MCF 10A (cell line): Measurements from ENCODE around the gene PPP1CC. TPM values are rescaled to one million over a fixed set of nuclear protein-coding genes. Genes with fewer than 3 reads are reported as not detected.

Source experiments
- BruUV-seq: library from RNA; stranded (reverse); fragments of 400-500 nt; replicated peaks from 2 replicates; lab custom pipeline; 2021; lab: Mats Ljungman, UMichigan
- CTCF ChIA-PET: fragments of 300-600 bp; sonication (Branson Sonifier 250); formaldehyde crosslinking; extraction: SDS; loops from one replicate; lab custom pipeline; 2021; ENCODE audit warnings: antibody characterized with exemption, inconsistent platforms; lab: Yijun Ruan, JAX
- POLR2A ChIA-PET: fragments of 300-600, 350-650 bp; sonication (Branson Sonifier 250); formaldehyde crosslinking; extraction: SDS; loops from one replicate; lab custom pipeline; 2020; ENCODE audit warnings: antibody characterized with exemption, inconsistent platforms; lab: Yijun Ruan, JAX
- DNase-seq: peaks from one replicate; pipeline ENCODE4 v3.0.0-alpha.2; 2018; ENCODE audit not compliant: unreplicated experiment
- H3K27ac Mint-ChIP-seq: one replicate; pipeline ENCODE4 v1.8.0; 2022; ENCODE audit warnings: mild to moderate bottlenecking, low read depth, mixed read lengths; ENCODE audit not compliant: unreplicated experiment
- H3K27me3 Mint-ChIP-seq: one replicate; pipeline ENCODE4 v1.8.0; 2022; ENCODE audit warnings: mixed read lengths; ENCODE audit not compliant: insufficient read depth, unreplicated experiment
- H3K36me3 Mint-ChIP-seq: one replicate; pipeline ENCODE4 v1.8.0; 2022; ENCODE audit warnings: mild to moderate bottlenecking, moderate library complexity, mixed read lengths; ENCODE audit not compliant: insufficient read depth, unreplicated experiment
- H3K4me1 Mint-ChIP-seq: one replicate; pipeline ENCODE4 v1.8.0; 2022; ENCODE audit warnings: mixed read lengths; ENCODE audit not compliant: insufficient read depth, unreplicated experiment
- H3K4me3 Mint-ChIP-seq: one replicate; pipeline ENCODE4 v1.8.0; 2022; ENCODE audit warnings: mild to moderate bottlenecking, moderate library complexity, mixed read lengths; ENCODE audit not compliant: unreplicated experiment
- H3K9me3 Mint-ChIP-seq: one replicate; pipeline ENCODE4 v1.8.0; 2022; ENCODE audit warnings: mixed read lengths; ENCODE audit not compliant: unreplicated experiment
- intact Hi-C: fragments of 100-400 bp; cut with micrococcal nuclease; formaldehyde crosslinking; loops from 2 replicates; pipeline ENCODE4 v1.14.1; 2022
- total RNA-seq: library from RNA; stranded (reverse); gene quantifications from 2 replicates; pipeline ENCODE4 v1.2.3, GENCODE V29; 2022
- TF ChIP-seq, protein P1 (sequence below): fragments of 200-600 bp; IDR thresholded peaks from one replicate; pipeline ENCODE4 v1.8.0; 2022; ENCODE audit warnings: antibody characterized with exemption, mild to moderate bottlenecking; ENCODE audit not compliant: unreplicated experiment

The PPP1CC gene
- total RNA-seq, 1 experiment from 2014 or later: 94.6 TPM

GRCh38 chr12:110785240-110785639, 42.5 kb upstream of the PPP1CC start:
- no peak for DNase-seq
- Mint-ChIP-seq H3K27me3 (no peaks in the 10 kb centered on the region), H3K4me3 (no peak overlapping the region), H3K4me1 (no peaks in the 10 kb centered on the region), H3K36me3 (no peaks in the 10 kb centered on the region), H3K27ac (no peak overlapping the region), H3K9me3 (no peaks in the 10 kb centered on the region)
- intact Hi-C loops: no loop called here
- no TSS peak for BruUV-seq
- ChIA-PET POLR2A (interaction anchor here (0.6 kb wide), 1 partner anchor 653 kb away, joined by 3 read pairs; no protein-coding TSS in a partner anchor), CTCF (no interaction called here)
- TF ChIP-seq, protein P1, sequence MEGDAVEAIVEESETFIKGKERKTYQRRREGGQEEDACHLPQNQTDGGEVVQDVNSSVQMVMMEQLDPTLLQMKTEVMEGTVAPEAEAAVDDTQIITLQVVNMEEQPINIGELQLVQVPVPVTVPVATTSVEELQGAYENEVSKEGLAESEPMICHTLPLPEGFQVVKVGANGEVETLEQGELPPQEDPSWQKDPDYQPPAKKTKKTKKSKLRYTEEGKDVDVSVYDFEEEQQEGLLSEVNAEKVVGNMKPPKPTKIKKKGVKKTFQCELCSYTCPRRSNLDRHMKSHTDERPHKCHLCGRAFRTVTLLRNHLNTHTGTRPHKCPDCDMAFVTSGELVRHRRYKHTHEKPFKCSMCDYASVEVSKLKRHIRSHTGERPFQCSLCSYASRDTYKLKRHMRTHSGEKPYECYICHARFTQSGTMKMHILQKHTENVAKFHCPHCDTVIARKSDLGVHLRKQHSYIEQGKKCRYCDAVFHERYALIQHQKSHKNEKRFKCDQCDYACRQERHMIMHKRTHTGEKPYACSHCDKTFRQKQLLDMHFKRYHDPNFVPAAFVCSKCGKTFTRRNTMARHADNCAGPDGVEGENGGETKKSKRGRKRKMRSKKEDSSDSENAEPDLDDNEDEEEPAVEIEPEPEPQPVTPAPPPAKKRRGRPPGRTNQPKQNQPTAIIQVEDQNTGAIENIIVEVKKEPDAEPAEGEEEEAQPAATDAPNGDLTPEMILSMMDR: no peak

GRCh38 chr12:110782922-110783321, 40.2 kb upstream of the PPP1CC start:
- intact Hi-C loops: no loop called here
- Mint-ChIP-seq H3K4me1 (no peaks in the 10 kb centered on the region), H3K27me3 (no peaks in the 10 kb centered on the region), H3K36me3 (no peaks in the 10 kb centered on the region), H3K27ac (no peak overlapping the region), H3K4me3 (no peak overlapping the region), H3K9me3 (no peaks in the 10 kb centered on the region)
- no peak for DNase-seq
- TF ChIP-seq, protein P1: no peak
- ChIA-PET POLR2A (no interaction called here), CTCF (interaction anchor here (0.7 kb wide), 1 partner anchor 503 kb away, joined by 3 read pairs; no protein-coding TSS in a partner anchor)
- BruUV-seq: no TSS peak

DNA sequence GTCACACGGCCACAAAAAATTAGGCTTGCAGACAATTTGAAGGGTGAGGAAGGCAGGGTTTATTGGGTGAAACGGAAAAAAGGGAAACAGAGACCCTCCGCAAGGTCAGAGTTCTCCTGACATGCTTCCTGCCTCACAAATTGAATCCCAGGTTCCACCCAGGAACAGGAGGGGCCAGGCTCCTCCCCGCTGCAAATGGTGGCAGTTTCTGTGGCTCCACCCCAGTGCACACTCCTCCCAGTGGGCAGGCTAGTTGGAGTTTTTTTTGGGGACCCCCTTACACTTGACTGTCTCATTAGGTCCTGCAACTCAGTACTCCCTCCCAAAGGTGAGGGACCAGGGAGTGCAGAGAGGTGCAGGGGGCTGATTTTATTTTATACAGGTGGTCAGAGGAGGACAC, 39.4 kb upstream of the PPP1CC start:
- ChIA-PET CTCF (interaction anchor here (0.7 kb wide), 1 partner anchor 502 kb away, joined by 3 read pairs; no protein-coding TSS in a partner anchor), POLR2A (no interaction called here)
- intact Hi-C loops: no loop called here
- Mint-ChIP-seq H3K27me3 (no peaks in the 10 kb centered on the region), H3K9me3 (no peaks in the 10 kb centered on the region), H3K36me3 (no peaks in the 10 kb centered on the region), H3K4me3 (no peak overlapping the region), H3K4me1 (no peaks in the 10 kb centered on the region), H3K27ac (no peak overlapping the region)
- no TSS peak for BruUV-seq
- no peak for DNase-seq
- TF ChIP-seq, protein P1: no peak

GRCh38 chr12:110780448-110780847, 37.8 kb upstream of the PPP1CC start:
- TF ChIP-seq, protein P1: no peak
- CTCF ChIA-PET: no interaction called here
- Mint-ChIP-seq H3K4me3 (no peak overlapping the region), H3K4me1 (no peaks in the 10 kb centered on the region), H3K27me3 (no peaks in the 10 kb centered on the region), H3K27ac (no peak overlapping the region), H3K9me3 (no peaks in the 10 kb centered on the region), H3K36me3 (no peaks in the 10 kb centered on the region)
- POLR2A ChIA-PET: no interaction called here
- no peak for DNase-seq
- intact Hi-C loops: no loop called here
- BruUV-seq: no TSS peak
